ENCODE results near the gene PPP5C. TPM values are rescaled to one million over a fixed set of nuclear protein-coding genes. Genes with fewer than 3 reads are reported as not detected.

PPP5C gene
- total RNA-seq, 4 donors from 2014 or later, result 32.0 to 63.1 (median 48.4) TPM

GRCh38 chr19:46404753-46405468 is 58.0 kb downstream of the PPP5C start:
- DNase-seq (ENCODE audit: low spot score in 2 of 2), result no peak
- 32 to 38% methylated on average over 34 to 41 of the region's 41 CpGs for whole genome bisulfite sequencing, 2 donors
- H3K4me3 ChIP-seq (ENCODE audit: low read depth, poor library complexity, severe bottlenecking), result no peak overlapping the region
- intact Hi-C loops (cut with DNase I; ENCODE audit: low total_unique reads), result no loop called here
- TF ChIP-seq CTCF (IDR thresholded peaks at IDR 0.05), result no peak
- no peak for TF ChIP-seq POLR2A (IDR thresholded peaks at IDR 0.05)

- no peak overlapping the region for H3K4me3 ChIP-seq (ENCODE audit: low read depth, poor library complexity, severe bottlenecking)
- TF ChIP-seq CTCF (IDR thresholded peaks at IDR 0.05) (no peak), POLR2A (IDR thresholded peaks at IDR 0.05) (no peak)
- WGBS, 2 donors, result 26 to 29% methylated on average over 6 of the region's 6 CpGs
- intact Hi-C loops (cut with DNase I; ENCODE audit: low total_unique reads), result no loop called here
- DNase-seq (ENCODE audit: low spot score in 2 of 2), result no peak
These were observed 60.1 kb downstream of the PPP5C start for GRCh38 chr19:46406976-46407375.

- intact Hi-C loops (cut with DNase I; ENCODE audit: low total_unique reads), result no loop called here
These were observed 61.2 kb downstream of the PPP5C start for GRCh38 chr19:46407856-46408663.

GRCh38 chr19:46408664-46409039 is 61.8 kb downstream of the PPP5C start:
- intact Hi-C loops (cut with DNase I; ENCODE audit: low total_unique reads), result no loop called here

More at GRCh38 chr19:46407856-46408663, 61.2 kb downstream of the PPP5C start:
- DNase-seq (ENCODE audit: low spot score in 2 of 2), result no peak
- no peak overlapping the region for H3K4me3 ChIP-seq (ENCODE audit: low read depth, poor library complexity, severe bottlenecking)
- TF ChIP-seq CTCF (IDR thresholded peaks at IDR 0.05) (no peak), POLR2A (IDR thresholded peaks at IDR 0.05) (no peak)
- 26 to 28% methylated on average over 23 of the region's 23 CpGs for WGBS, 2 donors

GRCh38 chr19:46409191-46409590 is 62.3 kb downstream of the PPP5C start:
- WGBS, 2 donors, result 80 to 86% methylated on average over 3 of the region's 3 CpGs
- no peak for TF ChIP-seq CTCF (IDR thresholded peaks at IDR 0.05)
- TF ChIP-seq POLR2A (IDR thresholded peaks at IDR 0.05), result no peak
- DNase-seq (ENCODE audit: low spot score in 2 of 2), result no peak
- no peak overlapping the region for H3K4me3 ChIP-seq (ENCODE audit: low read depth, poor library complexity, severe bottlenecking)
- intact Hi-C loops (cut with DNase I; ENCODE audit: low total_unique reads), result no loop called here

More at GRCh38 chr19:46408664-46409039, 61.8 kb downstream of the PPP5C start:
- 3 to 13% methylated on average over 11 of the region's 11 CpGs for WGBS, 2 donors
- no peak for DNase-seq (ENCODE audit: low spot score in 2 of 2)
- no peak overlapping the region for H3K4me3 ChIP-seq (ENCODE audit: low read depth, poor library complexity, severe bottlenecking)
- TF ChIP-seq POLR2A (IDR thresholded peaks at IDR 0.05), result no peak
- no peak for TF ChIP-seq CTCF (IDR thresholded peaks at IDR 0.05)

Data from lower leg skin (tissue), 4 donors.